GM10266 (cell line): ENCODE results near the gene NOL4L.

Source experiments
- DNase-seq: peaks from one replicate; pipeline ENCODE4 v3.0.0; 2012; ENCODE audit errors: extremely low spot score
- TF ChIP-seq, protein P1 (sequence below): IDR thresholded peaks from 2 replicates; pipeline ENCODE4 v1.5.1; 2012; ENCODE audit warnings: mild to moderate bottlenecking, low read depth; ENCODE audit not compliant: control insufficient read depth, insufficient read depth; ENCODE audit errors: missing control alignments

The NOL4L gene

DNA sequence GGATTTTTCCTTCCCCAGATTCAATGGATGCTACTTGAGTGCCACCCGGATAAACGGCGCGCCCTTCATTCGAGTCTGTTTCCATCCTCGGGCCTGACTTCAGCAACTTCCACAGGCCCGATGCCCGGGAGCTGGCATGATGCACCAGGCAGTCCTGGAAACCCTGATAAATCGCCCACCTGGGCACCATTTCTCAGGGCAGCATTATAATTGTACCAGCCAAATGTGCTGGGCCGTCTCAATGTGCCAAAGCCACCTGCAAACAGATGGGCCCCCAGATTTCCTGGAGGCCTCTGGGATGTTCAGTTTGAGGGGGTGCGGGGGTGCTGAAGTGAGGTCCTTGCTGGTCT, 65.8 kb downstream of the NOL4L start:
- DNase-seq: no peak
- TF ChIP-seq, protein P1, sequence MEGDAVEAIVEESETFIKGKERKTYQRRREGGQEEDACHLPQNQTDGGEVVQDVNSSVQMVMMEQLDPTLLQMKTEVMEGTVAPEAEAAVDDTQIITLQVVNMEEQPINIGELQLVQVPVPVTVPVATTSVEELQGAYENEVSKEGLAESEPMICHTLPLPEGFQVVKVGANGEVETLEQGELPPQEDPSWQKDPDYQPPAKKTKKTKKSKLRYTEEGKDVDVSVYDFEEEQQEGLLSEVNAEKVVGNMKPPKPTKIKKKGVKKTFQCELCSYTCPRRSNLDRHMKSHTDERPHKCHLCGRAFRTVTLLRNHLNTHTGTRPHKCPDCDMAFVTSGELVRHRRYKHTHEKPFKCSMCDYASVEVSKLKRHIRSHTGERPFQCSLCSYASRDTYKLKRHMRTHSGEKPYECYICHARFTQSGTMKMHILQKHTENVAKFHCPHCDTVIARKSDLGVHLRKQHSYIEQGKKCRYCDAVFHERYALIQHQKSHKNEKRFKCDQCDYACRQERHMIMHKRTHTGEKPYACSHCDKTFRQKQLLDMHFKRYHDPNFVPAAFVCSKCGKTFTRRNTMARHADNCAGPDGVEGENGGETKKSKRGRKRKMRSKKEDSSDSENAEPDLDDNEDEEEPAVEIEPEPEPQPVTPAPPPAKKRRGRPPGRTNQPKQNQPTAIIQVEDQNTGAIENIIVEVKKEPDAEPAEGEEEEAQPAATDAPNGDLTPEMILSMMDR: no peak

- TF ChIP-seq, protein P1: no peak
- DNase-seq: no peak
Measured at GRCh38 chr20:32518593-32519380, 66.3 kb downstream of the NOL4L start.

- TF ChIP-seq, protein P1: no peak
- DNase-seq: no peak
Measured at GRCh38 chr20:32517914-32518592, 67.1 kb downstream of the NOL4L start.

GRCh38 chr20:32517518-32517873, 67.6 kb downstream of the NOL4L start:
- no peak for DNase-seq
- TF ChIP-seq, protein P1: no peak

DNA sequence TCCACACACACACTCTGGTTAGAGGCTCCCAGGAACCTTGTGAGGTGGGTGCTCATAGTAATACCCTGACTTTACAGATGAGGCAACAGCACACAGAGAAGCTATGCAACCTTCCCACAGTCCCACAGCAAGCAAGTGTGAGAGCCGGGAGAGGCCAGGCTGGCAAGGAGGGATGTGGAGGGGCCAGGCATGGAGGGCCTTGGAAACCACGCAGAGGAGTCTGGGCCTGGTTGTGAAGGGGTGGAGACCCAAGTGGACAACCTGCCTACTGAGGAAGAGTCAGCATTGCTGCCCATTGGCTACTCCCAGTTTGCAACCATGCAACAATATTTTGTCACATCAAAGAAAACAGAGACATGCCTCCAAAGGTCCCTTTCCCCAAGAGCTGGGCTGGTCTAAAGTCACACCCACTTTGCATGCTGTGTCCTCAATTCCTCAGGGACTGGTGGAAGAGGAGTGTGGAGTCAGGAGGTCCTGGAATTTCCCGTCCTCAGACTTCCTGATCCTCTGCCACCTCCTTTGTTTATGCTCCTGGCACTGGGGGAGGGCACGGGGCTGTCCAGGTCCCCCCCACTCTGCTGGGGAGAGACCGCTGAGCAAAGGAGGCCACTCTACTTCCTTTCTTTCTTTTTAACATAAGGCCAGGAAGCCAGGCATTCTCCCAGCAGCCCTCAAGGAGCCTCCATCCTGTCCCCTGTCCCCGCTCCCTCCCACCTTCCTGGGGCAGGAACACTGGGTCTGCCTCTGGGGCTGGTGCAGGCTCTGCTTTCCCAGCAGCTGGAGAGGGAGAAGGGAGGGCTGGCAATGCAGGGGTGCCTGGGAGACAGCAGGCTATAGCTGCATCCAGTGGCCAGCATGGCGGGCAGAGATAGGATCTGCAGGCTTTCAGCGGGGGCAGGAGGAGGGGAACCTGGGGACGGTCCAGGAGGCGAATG, 68.3 kb downstream of the NOL4L start:
- TF ChIP-seq, protein P1: no peak
- DNase-seq: no peak

DNA sequence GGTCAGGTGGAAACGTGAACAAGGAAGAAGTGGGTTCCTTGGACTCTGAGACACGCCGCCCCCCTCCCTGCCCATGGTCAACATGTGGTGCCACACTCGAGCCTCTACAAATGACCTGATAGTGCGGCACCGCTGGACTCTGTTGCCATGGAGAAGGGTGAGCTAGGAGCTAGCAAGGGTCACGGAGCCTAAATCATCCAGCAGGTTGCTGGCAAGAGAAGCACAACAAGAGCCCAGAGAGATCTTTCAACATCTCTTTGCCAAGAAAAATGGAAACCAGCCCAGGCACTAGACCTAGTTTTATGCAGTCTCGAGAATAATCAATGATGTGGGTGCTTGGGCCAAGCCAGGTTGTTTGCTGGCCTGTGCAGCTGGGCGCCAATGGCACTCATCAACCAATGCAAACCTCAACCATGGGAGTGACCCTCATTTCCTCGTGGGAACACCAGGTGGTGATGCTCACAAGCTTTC, 69.5 kb downstream of the NOL4L start:
- TF ChIP-seq, protein P1: no peak
- no peak for DNase-seq
